ENCODE results near the gene KIF21B.
"Not testable (repeated sequence)": the region's sequence is repeated elsewhere in the genome, so short reads cannot be mapped to it uniquely, and the experiment has no call there.

The KIF21B gene

GRCh38 chr1:200934676-200935245, 88.8 kb downstream of the KIF21B start:
- DNase-seq: no peak

GRCh38 chr1:200931776-200932175, 91.7 kb downstream of the KIF21B start:
- DNase-seq: no peak

GRCh38 chr1:200930285-200930684, 93.2 kb downstream of the KIF21B start:
- not testable (repeated sequence) for DNase-seq

DNA sequence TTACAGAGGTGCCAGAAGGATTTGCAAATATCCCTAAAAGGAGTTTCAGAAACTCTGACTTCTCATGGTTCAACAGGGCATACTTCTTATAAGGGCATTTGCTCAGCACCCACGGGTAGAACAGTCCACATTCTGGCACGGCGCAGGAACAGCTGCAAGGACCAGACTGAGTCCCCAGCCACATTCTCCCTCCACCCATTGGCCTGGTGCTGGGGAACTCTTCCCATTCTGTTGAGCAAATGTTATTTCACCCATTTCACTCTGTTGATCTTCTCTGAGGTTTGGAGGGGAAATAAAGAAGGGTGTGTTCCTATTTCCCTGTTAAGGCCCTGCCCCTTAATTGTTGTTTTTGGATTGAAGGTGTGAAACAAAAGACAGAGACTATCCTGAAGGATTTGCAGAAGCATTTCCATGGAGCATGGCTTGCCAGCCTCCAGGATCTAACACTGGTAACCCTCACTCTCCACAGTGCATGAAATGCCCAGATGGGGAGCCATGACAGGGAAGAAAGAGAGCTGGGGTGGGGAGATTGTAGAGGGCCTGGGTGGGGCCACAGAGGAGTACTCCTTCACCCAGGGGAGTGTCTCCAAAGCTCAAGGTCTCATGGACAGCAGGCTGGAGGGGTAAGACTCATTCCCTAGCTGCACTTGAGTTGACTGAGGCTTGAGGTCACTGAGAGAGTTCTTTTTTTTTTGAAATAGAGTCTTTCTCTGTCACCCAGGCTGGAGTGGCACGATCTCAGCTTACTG, 93.8 kb downstream of the KIF21B start:
- DNase-seq: no peak

DNA sequence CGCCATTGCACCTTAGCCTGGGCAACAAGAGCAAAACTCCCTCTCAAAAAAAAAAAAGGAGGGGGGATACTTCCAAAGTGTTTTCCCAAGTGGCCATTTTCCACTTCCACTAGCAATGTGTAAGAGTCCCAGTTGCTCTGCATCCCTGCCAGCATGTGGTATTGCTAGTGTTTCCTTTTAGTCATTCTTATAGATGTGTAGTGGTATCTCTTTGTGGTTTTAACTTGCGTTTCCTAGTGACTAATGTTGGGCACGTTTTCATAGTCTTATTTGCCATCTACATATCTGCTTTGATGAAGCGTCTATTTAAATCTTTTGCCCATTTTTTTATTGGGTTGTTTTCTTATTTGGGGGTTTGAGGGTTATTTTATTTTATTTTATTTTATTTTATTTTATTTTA, 97.7 kb downstream of the KIF21B start:
- no peak for DNase-seq

DNA sequence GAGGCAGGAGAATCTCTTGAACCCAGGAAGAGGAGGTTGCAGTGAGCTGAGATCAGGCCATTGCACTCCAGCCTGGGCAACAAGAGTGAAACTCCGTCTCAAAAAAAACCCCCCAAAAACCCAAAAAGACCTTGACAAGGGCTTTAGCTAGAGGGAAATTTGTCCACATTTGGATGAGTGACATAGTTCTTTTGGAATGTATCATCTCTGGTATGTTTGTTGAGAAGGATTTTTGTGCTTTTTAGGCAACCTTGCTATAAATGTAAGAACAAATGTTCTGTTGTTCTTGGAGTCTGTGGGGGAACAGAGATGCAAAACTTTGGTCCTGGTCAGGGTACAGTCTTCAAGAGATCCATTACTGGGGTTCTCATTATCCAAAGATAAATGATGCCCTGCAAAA, 99.9 kb downstream of the KIF21B start:
- no peak for DNase-seq

DNA sequence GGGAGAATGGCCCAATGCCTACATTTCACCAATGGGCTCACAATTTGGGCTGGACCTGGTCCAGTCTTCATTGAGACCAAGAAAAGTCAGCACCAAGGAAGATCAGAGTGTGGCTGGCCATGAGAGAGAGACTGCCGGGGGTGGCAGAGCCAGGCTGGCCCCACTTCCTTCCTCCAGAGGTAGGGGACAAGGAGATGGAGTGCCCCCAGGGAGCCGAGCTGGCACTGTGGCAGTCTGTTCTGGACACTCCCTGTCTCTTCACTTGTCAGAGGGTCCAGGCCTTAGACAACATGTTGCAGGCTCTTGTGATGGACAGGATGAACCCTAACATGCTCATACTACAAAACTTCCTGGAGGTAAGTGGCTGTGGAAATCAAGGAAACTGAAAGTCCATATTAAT, 101.1 kb downstream of the KIF21B start:
- no peak for DNase-seq

GRCh38 chr1:200921571-200922110, 101.9 kb downstream of the KIF21B start:
- no peak for DNase-seq
